Smooth muscle cell of trachea (primary cell): ENCODE results near the gene HFE. TPM values are rescaled to one million over a fixed set of nuclear protein-coding genes. Genes with fewer than 3 reads are reported as not detected.

Source experiments
- total RNA-seq: library from RNA; depleted of rRNA; stranded (reverse); fragments of >200 nt; gene quantifications from 2 replicates; pipeline ENCODE4 v1.2.1, GENCODE V29; 2014

The HFE gene
- 20.7 and 29.5 TPM in 2 replicates for total RNA-seq

GRCh38 chr6:26087284-26088115 is at the start of gene HFE:
Gene HFE (plus strand): TSS chr6:26087429. CDS start chr6:26087441, 12 bp downstream.

Other genes with a start within 250 kb of the HFE start
- gene SLC17A3, start 213.2 kb upstream of the HFE start, total RNA-seq = not detected in 2 replicates
- not detected in 2 replicates for gene SLC17A2, start 156.7 kb upstream of the HFE start, total RNA-seq
- 14.7 and 15.1 TPM in 2 replicates for gene TRIM38, start 124.6 kb upstream of the HFE start, total RNA-seq